Umbilical cord (tissue), 2 donors: ENCODE data around the gene WDR75. TPM values are rescaled to one million over a fixed set of nuclear protein-coding genes. Genes with fewer than 3 reads are reported as not detected.
"Not testable (repeated sequence)": the region's sequence is repeated elsewhere in the genome, so short reads cannot be mapped to it uniquely, and the experiment has no call there.

Source experiments
- DNase-seq: peaks from one replicate; pipeline ENCODE4 v3.0.0-alpha.2; 2015; ENCODE audit warnings: low spot score
- total RNA-seq: library from RNA; depleted of rRNA; stranded (reverse); fragments of >200 nt; gene quantifications from one replicate; pipeline ENCODE4 v1.2.3, GENCODE V29; 2014; ENCODE audit warnings: low replicate concordance; ENCODE audit not compliant: insufficient read depth

The WDR75 gene
- 34.4 TPM for total RNA-seq

- DNase-seq, result peak; percentile 98
Observed at GRCh38 chr2:189440947-189441708, at the start of gene WDR75. WDR75 (plus strand) TSS chr2:189441474; CDS start chr2:189441493, 19 bp downstream.

GRCh38 chr2:189393440-189394111 is 47.7 kb upstream of the WDR75 start:
- DNase-seq, result peak; percentile 72

- no peak for DNase-seq
Observed at GRCh38 chr2:189394525-189394924, 46.7 kb upstream of the WDR75 start.

- DNase-seq, result no peak
Observed at GRCh38 chr2:189402932-189403331, 38.3 kb upstream of the WDR75 start.

GRCh38 chr2:189406586-189407233 is 34.6 kb upstream of the WDR75 start:
- no peak for DNase-seq

DNA sequence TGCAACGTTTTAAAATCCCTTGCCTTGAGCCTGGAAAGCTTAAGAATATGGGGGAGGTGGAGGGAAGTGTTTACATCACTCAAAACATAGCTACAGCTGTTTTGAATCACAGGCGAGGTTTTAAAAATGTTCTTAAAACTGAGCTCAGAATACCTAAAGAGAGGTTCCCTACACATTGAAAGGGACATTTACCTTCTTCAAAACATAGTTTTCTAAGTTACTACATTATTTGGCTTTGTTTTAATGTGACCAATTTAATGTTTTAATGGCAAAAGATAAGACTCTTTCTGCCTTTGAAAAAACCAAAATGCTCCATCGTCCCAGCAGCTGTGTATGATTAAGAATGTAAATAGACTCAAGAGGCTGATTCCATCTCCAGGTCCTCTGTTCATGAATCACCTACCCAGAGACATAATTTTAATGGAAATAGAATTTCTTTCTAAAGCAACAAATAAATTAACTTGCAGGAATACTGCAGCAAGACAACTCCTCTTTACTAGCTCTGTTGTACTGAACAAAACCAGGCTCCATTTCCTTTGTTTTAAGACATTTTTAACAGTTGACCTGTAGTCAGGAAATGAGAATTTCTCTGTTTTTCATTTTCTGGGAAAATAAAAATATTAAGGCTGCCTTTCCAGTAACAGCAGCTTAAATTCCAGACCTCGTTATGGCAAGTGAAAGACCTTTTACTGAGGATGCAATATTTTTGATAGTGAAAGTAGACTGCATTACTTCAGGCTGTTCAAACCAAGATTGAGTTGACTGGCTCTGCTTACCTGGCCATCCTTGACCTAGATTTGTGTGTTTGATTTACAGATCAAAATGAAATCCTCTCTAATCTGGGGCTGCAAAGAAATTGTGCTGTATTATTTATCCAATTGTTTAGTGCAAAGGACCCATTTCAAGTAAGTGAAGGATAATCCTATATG is 33.7 kb upstream of the WDR75 start:
- DNase-seq, result peak; percentile 86

DNA sequence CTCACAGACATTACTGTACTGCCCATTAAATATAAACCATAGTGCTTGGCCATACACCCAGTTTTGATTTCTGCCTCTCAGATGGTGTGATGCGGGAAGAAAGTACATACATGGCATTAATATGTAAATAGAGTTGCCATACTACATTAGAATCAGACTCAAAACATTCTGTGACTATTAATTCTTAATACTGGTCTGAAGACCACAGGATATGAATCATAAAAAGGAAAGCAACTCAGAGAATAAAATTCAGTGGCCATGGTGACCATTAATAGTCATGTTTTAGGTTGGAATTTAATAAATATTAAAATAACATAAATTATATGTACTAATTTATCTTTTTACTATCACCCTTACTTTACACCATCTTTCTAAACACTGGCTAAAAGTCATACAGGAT is 33.0 kb upstream of the WDR75 start:
- DNase-seq, result no peak

DNA sequence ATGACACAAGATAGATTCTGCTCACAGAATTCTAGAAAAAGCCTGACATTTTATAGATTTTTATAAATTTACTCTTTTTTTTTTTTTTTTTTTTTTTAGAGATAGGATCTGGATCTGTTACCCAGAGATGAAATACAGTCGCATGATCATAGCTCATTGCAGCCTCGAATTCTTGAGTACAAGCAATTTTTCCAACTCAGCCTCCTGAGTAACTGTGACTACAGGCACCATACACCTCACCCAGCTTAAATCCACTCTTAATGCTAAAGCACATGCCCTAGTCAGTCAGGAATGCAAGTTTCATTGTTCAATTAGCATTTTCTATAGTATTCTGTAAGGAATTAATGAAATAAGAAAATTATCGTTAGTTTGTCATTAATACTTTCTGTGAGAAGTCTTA is 32.1 kb upstream of the WDR75 start:
- DNase-seq, result peak; percentile 61

DNA sequence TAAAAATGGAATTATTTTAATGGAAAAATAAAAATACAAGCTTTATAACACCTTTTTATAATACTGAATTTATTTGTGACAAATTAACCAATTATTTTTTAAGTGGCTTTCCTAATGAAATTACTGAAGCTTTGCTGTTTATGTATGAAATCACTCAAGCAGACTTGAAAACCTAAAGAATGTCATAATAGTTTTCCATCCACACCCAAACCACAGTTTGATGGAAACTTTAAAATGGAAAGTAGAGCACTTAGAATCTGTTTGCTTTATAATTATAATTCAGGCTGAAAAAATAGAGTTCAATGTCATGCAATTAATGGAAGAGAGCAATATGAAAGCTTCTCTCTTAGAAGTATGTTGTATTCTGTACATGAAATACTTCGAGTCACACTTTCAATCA is 31.6 kb upstream of the WDR75 start:
- DNase-seq, result peak; percentile 38

- DNase-seq, result peak; percentile 92
Observed at GRCh38 chr2:189411860-189412259, 29.4 kb upstream of the WDR75 start.

DNA sequence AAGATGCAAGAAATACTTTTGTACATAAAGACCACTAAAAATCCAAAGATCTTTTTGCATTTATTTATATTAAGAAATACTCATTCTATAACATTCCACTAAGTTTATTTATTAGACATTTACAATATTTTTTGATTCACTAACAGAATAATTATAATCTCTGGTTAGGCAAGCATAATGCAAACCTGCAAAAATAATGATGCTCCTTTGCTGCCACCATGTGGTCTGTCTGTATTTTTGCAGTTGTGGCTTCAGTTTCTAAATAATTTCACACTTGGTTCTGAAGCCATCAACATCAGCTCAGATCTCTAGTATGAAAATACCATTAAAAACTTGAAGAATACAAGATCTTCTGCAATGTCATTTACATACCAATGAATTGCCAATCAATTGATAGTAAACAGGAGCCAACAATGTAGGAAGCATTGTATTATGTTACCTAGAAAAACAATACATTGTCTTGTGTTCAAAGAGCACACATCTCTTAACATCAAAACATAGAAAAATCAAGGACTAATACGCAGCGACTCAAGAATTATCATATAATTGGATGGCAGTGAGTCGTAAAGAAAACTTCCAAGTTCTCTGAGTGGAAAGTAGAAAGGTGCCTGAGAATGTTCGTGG is 28.8 kb upstream of the WDR75 start:
- DNase-seq, result peak; percentile 75

- DNase-seq, result no peak
Observed at GRCh38 chr2:189413249-189413648, 28.0 kb upstream of the WDR75 start.

- no peak for DNase-seq
Observed at GRCh38 chr2:189421644-189422043, 19.6 kb upstream of the WDR75 start.

- DNase-seq, result no peak
Observed at GRCh38 chr2:189424961-189425360, 16.3 kb upstream of the WDR75 start.

GRCh38 chr2:189425676-189426075 is 15.6 kb upstream of the WDR75 start:
- no peak for DNase-seq

DNA sequence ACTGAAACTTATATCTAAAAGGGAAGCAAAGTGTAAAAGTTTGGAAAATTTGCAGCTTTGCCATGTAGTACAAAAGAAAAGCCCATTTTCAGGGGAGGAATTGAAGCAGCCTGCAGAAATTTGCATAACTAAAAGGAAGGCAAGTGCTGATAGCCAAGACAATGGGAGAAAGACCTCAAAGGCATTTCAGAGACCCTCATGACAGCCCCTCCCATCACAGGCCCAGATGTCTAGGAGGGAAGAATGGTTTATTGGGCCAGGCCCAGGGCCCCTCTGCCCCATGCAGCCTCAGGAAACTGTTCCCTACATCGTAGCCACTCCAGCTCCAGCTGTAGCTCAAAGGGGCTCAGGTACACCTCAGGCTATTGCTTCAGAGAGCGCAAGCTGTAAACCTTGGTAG is 14.4 kb upstream of the WDR75 start:
- DNase-seq, result no peak

- no peak for DNase-seq
Observed at GRCh38 chr2:189427872-189428271, 13.4 kb upstream of the WDR75 start.

GRCh38 chr2:189430448-189430847 is 10.8 kb upstream of the WDR75 start:
- DNase-seq, result not testable (repeated sequence)

DNA sequence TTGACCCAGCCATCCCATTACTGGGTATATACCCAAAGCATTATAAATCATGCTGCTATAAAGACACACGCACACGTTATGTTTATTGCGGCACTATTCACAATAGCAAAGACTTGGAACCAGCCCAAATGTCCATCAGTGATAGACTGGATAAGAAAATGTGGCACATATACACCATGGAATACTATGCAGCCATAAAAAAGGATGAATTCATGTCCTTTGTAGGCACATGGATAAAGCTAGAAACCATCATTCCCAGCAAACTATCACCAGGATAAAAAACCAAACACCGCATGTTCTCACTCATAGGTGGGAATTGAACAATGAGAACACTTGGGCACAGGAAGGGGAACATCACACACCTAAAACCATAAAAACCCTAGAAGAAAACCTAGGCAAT is 5.5 kb upstream of the WDR75 start:
- DNase-seq, result not testable (repeated sequence)

GRCh38 chr2:189437926-189438325 is 3.3 kb upstream of the WDR75 start:
- no peak for DNase-seq

DNA sequence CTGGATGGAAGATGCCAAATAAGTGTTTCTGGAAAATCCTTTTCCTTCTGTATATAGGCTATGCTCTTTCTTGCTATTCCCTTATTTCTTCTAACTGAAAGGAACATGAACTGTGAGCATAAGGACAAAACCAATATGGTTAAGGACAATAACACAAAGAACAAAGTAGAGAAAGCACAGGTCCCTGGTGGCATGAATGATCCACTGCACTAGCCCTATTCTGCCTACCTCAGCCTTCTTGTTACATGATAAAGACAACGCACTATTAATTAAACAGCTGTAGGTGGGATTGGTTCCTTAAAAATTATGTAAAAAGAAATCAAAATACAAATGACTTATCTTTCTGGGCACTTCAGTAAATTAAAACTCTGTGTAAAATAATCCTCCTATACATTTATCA is 1.9 kb upstream of the WDR75 start:
- DNase-seq, result no peak
